NOMO-1 treated with DMSO at 0.1 percent for 48 hours (cell line): ENCODE data around the gene INSR.

ENCODE experiments used
- DNase-seq: peaks from one replicate; lab custom pipeline; 2025; ENCODE audit not compliant: unreplicated experiment; lab: John Stamatoyannopoulos, UW

Gene INSR

DNA sequence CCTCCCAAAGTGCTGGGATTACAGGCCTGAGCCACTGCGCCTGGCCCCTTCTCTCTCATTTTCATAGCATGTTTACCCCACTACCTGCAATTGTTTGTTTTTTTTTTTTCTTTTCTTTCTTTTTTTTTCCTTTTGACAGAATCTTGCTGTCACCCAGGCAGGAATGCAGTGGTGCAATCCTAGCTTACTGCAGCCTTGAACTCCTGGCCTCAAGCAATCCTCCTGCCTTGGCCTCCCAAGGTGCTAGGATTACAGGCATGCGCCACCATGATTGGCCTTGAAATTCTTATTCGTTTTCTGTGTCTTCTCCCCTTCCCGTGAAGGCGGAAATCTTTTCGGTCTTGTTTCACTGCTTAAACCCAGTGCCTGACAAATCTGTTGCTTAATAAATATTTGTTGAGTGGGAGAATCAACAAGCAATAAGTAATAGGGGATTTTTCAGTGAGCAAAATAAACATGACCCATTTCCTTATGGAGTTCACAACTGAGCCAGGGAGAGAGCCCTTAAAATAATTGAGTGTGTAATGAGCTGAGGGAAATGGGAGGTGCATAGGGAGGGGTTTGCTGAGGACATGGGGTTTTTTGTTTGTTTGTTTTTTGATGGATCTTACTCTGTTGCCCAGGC lies 1.8 kb upstream of the INSR start:
- no peak for DNase-seq

DNA sequence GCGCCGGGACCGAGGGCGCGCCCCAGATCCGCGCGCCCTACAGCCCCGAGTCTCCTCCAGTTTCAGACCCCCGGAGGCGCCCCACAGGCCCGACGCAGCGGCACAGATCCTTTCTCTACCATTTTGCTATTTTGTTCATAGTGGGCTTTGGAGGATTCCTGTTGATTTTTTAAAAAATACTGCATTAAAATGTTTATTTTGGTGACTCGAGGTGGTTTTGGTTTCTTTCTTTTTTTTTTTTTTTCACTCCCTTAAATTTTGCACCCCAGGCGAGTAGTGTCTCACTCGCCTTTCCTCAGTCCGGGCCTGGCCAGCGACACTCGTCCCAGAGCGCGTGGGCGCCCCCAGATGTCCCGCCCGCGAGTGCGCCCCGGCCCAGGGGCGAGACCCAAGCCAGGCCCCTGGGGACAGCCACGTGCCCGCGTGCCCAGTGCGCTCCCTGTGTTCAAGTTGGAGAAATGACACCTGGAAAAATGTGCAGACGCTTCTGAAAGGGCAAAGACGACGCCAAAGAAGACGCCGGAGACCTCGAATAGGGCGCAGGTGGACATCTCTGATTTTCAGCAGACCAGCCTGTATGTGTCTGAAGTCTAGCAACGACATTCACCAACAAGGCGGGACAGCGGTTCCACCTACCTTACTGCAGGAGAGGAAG lies 471 bp upstream of the INSR start:
- peak; percentile 85 for DNase-seq

DNA sequence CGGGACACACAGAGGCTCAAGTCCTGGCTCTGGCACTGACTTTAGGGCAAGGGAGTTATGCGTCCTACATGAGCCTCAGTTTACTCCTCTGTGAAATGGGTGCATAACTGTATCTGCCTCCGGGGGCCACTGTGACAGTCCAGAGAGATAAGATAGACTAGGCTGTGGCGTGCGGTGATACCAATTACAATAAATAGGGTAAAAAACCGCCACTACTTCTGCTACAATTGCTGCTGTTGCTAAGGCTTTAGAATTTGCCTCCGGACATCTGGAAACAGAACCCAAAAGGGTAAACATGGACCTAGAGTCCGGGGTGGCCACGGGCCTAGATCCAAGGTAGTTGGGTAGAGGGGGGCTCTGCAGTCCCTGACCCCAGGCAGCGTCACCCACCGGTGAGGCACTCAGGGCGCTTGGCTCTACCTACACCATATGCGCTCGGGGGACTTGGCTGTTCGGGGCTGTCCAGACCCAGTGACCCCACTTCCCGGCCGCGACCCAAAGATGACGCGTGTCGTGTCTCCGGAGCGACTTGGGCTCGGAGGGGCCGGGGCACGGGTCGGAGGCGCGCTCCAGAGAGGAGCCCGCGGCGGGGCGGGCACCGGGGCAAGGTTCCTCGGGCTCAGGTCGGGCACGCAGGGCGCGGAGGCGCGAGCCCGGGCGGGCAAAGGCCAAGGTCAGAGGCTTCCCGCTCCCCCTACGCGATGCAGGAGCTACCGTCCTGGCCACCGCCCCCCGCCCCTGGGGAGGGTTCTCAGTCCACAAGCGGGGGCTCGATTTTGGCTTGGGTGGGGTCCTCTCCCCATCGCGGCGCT lies 1.1 kb downstream of the INSR start:
- DNase-seq: no peak

- DNase-seq: no peak
Observed at GRCh38 chr19:7292352-7292949, 1.8 kb downstream of the INSR start.

GRCh38 chr19:7288977-7289376 lies 5.2 kb downstream of the INSR start:
- no peak for DNase-seq

DNA sequence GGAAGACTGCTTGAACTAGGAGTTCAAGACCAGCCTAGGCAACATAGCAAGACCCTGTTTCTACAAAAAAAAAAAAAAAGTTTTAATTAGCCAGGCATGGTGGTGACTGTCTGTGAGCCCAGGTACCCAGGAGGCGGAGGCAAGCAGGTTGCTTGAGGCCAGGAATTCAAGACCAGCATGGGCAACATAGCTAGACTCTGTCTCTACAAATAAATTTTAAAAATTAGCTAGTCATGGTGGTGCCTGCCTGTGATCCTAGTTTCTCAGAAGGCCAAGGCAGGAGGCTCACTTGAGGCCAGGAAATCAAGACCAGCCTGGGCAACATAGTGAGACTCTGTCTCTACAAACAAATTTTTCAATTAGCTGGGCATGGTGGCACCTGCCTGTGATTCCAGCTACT lies 6.1 kb downstream of the INSR start:
- no peak for DNase-seq

DNA sequence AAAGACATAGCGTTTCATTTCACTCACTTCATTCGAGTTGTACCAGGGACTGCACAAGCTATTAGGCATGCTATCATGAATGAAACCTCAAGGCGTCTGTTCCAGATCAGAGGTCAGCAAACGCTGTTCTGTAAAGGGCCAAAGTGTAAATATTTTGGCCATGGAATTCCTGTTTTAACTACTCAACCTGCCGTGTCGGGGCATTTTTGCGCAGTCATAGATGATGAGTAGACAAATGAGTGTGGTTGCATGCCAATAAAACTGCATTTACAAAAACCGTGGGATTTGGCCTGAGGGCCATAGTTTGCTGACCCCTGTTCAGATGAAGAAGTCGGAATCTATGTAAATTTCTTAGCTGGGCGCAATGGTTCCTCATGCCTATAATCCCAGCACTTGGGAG lies 6.5 kb downstream of the INSR start:
- DNase-seq: no peak

DNA sequence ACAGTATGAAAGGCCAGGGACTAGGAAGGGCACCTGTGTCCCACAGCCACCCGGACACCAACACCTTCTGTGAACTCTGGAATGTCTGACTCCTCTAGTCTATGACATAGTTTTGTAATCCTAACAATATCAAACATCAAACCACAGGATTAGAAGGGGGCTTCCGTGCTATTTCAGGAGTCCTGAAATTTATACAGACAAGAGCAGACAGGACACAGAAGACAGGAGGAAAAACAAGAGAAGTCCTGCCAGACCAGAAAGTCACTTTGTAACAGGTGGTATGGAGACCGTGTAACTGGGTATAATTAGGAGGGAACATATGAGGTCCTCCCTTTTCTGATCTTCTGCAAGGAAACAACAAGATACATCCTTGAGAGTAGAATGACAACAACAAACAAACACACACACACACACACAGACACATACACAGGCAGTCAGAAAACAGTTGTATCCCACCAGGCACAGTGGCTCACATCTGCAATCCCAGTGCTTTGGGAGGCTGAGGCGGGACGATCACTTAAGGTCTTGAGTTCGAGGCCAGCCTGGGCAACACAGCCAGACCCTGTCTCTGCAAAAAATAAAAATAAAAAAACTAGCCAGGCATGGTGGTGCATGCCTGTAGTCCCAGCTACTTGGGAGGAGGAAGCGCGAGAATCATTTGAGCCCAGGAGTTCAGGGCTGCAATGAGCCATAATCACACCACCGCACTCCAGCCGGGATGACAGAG lies 13.1 kb downstream of the INSR start:
- no peak for DNase-seq

DNA sequence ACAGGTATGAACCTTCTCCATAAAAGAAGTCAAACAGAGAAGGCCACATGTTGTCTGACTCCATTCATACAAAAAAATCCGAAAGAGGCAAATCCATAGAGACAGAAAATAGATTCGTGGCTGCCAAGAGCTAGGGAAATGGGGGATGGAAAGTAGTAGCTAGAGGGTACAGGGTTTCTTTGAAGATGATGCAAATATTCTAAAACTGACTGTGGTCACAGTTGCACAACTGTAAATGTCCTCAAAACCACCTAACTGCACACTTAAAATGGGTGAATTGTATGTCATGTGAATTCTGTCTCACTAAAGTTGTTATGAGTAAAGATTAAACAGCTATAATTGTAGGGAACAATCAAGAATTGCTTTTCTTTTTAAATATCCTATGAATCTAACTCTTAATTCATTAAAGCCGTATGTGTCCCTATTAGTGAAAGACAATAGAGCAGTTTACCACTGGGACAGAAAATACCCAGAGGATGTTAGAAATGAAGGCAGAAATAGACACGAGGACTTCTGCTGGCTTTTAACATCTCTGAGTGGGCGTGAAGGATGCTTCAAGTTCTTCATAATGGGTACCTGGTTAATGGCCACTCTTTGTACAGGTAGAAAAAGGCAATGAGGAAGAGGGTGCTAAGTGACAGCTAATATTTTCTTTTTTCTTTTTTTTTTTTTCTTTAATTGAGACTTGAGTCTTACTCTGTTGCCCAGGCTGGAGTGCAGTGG lies 21.2 kb downstream of the INSR start:
- DNase-seq: peak; percentile 94

GRCh38 chr19:7268705-7269098 lies 25.5 kb downstream of the INSR start:
- DNase-seq: no peak

- peak; percentile 97 for DNase-seq
Observed at GRCh38 chr19:7267792-7268704, 26.2 kb downstream of the INSR start.

DNA sequence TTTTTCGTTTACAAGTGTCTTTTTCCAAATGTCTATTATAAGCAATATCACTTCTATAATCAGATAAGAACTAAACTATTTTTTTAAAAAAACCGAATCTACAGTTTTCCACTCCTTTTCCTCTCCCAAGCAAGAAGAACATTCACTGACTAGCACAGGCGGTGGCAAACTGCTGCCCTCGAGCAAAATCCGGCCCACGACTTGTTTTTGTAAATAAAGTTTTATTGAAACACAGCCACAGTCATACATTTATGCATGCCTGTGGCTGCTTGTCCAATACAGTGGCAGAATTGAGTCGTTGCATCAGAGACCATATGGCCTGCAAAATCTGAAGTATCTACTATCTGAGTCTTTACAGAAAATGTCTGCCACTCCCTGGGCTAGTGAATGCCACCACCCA lies 27.4 kb downstream of the INSR start:
- no peak for DNase-seq

DNA sequence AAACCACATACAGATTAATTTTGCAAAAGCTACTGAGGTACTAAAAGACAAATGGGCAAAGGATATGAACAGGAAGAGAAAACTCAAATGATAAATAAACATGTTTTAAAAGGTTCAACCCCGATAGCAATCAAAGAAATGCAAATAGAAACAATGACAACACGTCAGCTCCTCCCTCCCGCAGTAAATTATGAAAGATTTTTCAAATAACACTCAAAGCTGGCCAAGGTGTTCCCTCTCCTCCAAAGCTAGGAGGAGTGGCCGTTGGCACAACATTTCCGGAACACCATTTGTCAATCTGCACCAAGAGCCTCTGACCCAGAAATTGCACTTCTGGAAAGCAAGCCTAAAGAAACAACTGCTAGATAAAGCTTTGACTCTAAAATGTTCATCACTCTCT lies 28.3 kb downstream of the INSR start:
- DNase-seq: peak; percentile 70

DNA sequence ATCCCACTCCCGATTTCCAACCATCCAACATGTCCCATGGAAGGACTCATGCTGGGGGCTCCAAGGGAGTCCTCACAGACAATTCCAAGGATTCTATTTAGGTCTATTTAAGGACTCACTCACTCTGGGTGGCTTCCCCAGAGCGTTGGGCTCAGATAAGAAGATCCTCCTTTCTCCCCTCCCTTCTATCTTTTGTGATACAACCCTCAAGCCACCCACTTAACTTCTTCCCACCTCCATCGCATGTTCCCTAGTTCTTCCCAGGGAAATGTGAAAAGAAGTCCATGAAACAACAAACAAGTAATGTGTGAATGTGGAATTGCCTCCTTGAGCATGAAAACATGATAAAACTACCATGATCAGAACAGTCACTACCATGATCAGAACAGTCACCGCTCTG lies 29.4 kb downstream of the INSR start:
- no peak for DNase-seq

DNA sequence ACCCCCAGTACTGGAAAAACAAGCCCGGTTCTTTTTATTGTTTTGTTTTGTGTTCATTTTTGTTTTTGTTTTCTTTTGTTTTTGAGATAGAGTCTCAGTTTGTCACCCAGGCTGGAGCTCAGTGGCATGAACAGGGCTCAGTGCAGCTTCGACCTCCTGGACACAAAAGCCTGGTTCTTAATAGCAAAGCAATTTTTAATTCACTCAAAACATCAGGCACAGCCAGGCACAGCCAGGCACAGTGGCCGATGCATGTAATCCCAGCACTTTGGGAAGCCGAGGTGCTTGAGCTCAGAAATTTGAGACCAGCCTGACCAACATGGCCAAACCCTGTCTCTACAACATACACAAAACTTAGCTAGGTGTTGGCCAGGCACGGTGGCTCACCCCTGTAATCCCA lies 30.7 kb downstream of the INSR start:
- DNase-seq: no peak

DNA sequence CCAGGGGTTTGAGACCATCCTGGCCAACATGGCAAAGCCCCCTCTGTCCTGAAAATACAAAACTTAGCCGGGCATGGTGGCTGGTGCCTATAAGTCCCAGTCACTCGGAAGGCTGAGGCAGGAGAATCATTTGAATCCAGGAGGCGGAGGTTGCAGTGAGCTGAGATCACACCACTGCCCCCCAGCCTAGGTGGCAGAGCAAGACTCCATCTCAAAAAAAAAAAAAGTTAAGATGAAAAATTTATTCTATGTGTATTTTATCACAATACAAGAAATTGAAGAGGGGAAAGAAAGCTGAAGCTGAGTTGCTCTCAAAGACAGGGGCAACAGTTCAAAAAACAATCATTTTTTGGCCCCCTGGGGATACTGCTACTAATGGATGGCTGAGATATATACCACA lies 31.1 kb downstream of the INSR start:
- no peak for DNase-seq

DNA sequence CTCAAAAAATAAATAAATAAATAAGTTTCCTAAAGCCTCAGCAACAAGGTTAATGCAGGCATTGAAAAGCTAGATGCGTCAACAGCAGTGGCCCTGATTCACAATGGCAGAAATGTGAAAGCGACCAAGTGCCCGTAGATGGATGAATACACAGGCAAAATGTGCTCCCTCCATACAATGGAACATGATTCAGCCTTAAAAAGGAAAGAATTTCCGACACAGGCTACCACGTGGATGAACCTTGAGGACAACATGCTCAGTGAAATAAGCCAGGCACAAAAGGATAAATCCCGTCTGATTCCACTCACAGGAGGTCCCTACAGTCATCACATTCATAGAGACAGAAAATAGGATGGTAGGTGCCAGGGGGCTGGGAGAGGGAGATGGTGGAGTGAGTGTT lies 31.7 kb downstream of the INSR start:
- no peak for DNase-seq

DNA sequence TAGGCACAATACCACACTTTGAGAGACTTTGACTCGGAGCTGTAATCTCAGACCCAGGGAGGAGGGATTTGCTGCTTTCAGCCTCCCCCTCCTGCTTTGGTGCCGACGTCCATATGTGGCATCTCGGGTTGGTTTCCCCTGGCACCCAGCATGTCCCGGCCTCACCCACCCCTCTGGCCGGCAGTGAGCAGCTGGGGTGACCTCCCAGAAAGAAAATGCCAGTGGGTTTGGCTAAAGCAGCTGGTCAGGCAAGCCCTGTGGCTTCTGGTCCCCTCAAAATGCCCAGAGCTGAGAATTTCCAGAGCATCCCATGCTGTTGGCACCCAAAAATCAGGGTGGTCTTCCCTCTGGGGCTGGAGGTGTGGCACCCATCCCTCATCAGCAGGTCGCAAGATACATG lies 34.1 kb downstream of the INSR start:
- no peak for DNase-seq

DNA sequence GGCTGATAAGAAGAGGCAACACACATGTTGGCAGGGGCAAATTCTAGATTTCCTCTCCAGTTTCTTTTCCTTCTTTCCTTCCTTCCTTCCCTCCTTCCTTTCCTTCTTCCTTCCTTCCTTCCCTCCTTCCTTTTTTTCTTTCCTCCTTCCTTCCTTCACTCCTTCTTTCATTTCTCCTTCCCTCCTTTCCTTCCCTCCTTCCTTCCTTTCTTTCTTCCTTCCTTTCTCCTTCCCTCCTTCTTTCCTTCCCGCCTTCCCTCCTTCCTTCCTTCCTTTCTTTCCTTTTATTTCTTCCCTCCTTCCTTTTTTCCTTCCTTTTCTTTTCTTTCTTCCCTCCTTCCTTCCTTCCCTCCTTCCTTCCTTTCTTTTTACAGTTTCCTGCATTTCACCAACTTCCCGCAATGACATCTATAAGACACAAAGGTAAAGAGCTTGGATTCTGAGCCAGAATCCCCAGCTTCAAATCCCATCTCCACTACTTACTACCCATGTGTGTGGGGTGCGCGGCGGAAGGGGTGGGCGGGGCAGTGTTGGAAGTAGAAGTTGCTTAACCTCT lies 35.3 kb downstream of the INSR start:
- DNase-seq: no peak
